ENCODE measurements around the gene SFXN5. TPM values are rescaled to one million over a fixed set of nuclear protein-coding genes. Genes with fewer than 3 reads are reported as not detected.

SFXN5 gene
- polyA plus RNA-seq, 1 donor (not counting 4 experiments of a cell fraction or from before 2014, with no cell fraction given) = 6.3 TPM

DNA sequence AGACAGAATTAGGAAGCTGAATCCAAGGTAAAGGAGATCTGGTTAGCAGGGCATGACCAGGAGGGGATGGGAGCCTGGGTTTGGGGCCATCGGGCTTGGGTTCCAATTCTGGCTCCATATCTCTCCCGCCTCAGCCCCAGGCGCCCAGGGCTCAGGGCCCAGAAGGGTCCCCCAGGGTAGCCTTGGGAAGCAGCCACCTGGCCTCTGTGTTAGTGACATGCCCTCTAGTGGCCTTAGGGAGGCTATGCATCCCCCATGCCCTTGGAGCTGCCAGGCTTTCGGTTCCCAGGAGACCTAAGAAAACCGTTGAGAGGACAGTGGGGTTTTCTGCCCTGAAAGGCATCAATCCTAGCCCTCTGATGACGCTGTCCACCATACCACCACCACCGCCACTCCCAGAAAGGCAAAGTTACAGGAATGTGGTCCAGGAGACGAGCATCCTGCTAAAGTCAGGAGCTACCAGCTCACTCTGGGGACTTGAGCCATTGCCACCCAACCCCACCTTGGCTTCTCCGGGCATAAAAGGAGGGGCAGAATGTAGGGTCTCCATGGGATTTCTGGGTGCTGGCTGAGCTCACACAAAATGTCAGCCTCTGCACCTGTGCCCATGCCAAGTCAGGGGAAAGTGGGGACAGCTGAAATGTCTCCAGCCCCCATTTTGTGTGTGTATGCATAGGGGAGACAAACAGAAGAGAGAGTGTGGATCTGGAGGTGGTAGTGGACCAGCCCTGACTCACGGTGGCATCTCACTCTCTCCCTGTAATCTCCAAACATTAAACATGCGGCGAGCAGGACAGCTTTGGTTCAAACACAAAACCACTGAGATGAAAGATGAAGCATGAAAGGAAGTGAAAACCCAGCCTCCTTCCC lies 97.7 kb downstream of the SFXN5 start:
- peak; percentile 11 for DNase-seq (ENCODE audit: low read depth, low spot score)
- Histone ChIP-seq H3K9me3 (ENCODE audit: control insufficient read depth, low read depth, low read length) (no peaks in the 10 kb centered on the region), H3K9me1 (ENCODE audit: control insufficient read depth, extremely low read depth, insufficient read depth, low read length) (no peaks in the 10 kb centered on the region), H3K79me2 (ENCODE audit: control insufficient read depth, insufficient read depth, low read length) (no peaks in the 10 kb centered on the region), H2AFZ (ENCODE audit: control insufficient read depth, low read length) (no peak overlapping the region), H4K20me1 (ENCODE audit: control insufficient read depth, extremely low read depth, insufficient read depth, low read length) (peaks cover 2% of the 10 kb centered on the region), H3K27me3 (ENCODE audit: control insufficient read depth, extremely low read depth, insufficient read depth, low read length) (no peaks in the 10 kb centered on the region), H3K36me3 (ENCODE audit: control insufficient read depth in 2 of 2, extremely low read depth in 1 of 2, insufficient read depth in 2 of 2, low read length in 2 of 2) (peaks cover 0 to 1% of the 10 kb centered on the region in 2 experiments), H3K4me3 (ENCODE audit: control insufficient read depth in 2 of 3, extremely low read depth in 1 of 3, insufficient read depth in 2 of 3, low read depth in 1 of 3, low read length in 3 of 3) (no peak overlapping the region), H3K27ac (ENCODE audit: control insufficient read depth, insufficient read depth, low read length) (no peak overlapping the region), H3K9ac (ENCODE audit: control insufficient read depth, extremely low read depth, insufficient read depth, low read length) (no peak overlapping the region), H3K4me2 (ENCODE audit: control insufficient read depth, extremely low read depth, insufficient read depth, low read depth, low read length) (no peak overlapping the region), H3K4me1 (ENCODE audit: control insufficient read depth, extremely low read depth, insufficient read depth, low read length) (no peaks in the 10 kb centered on the region)
- TF ChIP-seq EZH2 (IDR thresholded peaks at IDR 0.05; ENCODE audit: low read length) = no peak
- TF ChIP-seq, protein P1, sequence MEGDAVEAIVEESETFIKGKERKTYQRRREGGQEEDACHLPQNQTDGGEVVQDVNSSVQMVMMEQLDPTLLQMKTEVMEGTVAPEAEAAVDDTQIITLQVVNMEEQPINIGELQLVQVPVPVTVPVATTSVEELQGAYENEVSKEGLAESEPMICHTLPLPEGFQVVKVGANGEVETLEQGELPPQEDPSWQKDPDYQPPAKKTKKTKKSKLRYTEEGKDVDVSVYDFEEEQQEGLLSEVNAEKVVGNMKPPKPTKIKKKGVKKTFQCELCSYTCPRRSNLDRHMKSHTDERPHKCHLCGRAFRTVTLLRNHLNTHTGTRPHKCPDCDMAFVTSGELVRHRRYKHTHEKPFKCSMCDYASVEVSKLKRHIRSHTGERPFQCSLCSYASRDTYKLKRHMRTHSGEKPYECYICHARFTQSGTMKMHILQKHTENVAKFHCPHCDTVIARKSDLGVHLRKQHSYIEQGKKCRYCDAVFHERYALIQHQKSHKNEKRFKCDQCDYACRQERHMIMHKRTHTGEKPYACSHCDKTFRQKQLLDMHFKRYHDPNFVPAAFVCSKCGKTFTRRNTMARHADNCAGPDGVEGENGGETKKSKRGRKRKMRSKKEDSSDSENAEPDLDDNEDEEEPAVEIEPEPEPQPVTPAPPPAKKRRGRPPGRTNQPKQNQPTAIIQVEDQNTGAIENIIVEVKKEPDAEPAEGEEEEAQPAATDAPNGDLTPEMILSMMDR (optimal IDR thresholded peaks at IDR 0.05 in 1 of 3, IDR thresholded peaks at IDR 0.05 in 1 of 3, conservative IDR thresholded peaks at IDR 0.05 in 1 of 3; ENCODE audit: extremely low read depth in 1 of 3, insufficient read depth in 2 of 3, low read length in 3 of 3) = peak; percentile 85 to 95 (median 94)
- dilution Hi-C loops (cut with MboI; ENCODE audit: extremely low pct_ligation_motif_present, low sequenced_read_pairs) = no loop called here
- peak; percentile 70 for FAIRE-seq

DNA sequence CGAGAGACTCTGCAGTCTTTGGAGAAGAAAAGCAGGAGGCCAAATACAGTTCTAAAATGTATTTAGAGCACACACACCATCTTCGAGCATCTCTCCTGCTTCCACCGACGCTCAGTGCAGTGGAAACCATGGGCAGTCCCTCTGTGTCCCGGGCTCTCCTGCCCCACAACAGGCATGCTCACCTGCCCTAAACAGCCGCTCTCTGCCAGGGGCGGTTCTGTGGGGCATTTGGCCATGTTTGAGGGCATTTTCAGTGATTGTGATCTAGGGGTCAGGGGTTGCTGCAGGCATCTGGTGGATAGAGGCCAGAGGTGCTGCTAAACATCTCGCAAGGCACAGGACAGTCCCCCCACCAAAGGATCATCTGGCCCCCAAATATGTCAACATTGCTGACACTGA lies 98.4 kb downstream of the SFXN5 start:
- Histone ChIP-seq H3K4me2 (ENCODE audit: control insufficient read depth, extremely low read depth, insufficient read depth, low read depth, low read length) (no peak overlapping the region), H3K27me3 (ENCODE audit: control insufficient read depth, extremely low read depth, insufficient read depth, low read length) (no peaks in the 10 kb centered on the region), H4K20me1 (ENCODE audit: control insufficient read depth, extremely low read depth, insufficient read depth, low read length) (peaks cover 2% of the 10 kb centered on the region), H3K79me2 (ENCODE audit: control insufficient read depth, insufficient read depth, low read length) (no peaks in the 10 kb centered on the region), H2AFZ (ENCODE audit: control insufficient read depth, low read length) (no peak overlapping the region), H3K9me1 (ENCODE audit: control insufficient read depth, extremely low read depth, insufficient read depth, low read length) (no peaks in the 10 kb centered on the region), H3K9me3 (ENCODE audit: control insufficient read depth, low read depth, low read length) (no peaks in the 10 kb centered on the region), H3K36me3 (ENCODE audit: control insufficient read depth in 2 of 2, extremely low read depth in 1 of 2, insufficient read depth in 2 of 2, low read length in 2 of 2) (peaks cover 0 to 1% of the 10 kb centered on the region in 2 experiments), H3K27ac (ENCODE audit: control insufficient read depth, insufficient read depth, low read length) (no peak overlapping the region), H3K4me1 (ENCODE audit: control insufficient read depth, extremely low read depth, insufficient read depth, low read length) (no peaks in the 10 kb centered on the region), H3K4me3 (ENCODE audit: control insufficient read depth in 2 of 3, extremely low read depth in 1 of 3, insufficient read depth in 2 of 3, low read depth in 1 of 3, low read length in 3 of 3) (no peak overlapping the region), H3K9ac (ENCODE audit: control insufficient read depth, extremely low read depth, insufficient read depth, low read length) (no peak overlapping the region)
- dilution Hi-C loops (cut with MboI; ENCODE audit: extremely low pct_ligation_motif_present, low sequenced_read_pairs) = no loop called here
- FAIRE-seq (no peak), DNase-seq (ENCODE audit: low read depth, low spot score) (no peak)
- TF ChIP-seq, protein P1 (optimal IDR thresholded peaks at IDR 0.05 in 1 of 3, IDR thresholded peaks at IDR 0.05 in 1 of 3, conservative IDR thresholded peaks at IDR 0.05 in 1 of 3; ENCODE audit: extremely low read depth in 1 of 3, insufficient read depth in 2 of 3, low read length in 3 of 3) = no peak
- TF ChIP-seq EZH2 (IDR thresholded peaks at IDR 0.05; ENCODE audit: low read length) = no peak
